Left ventricle myocardium inferior (tissue), 1 donor: Measurements from ENCODE around the gene CCNE1. TPM values are rescaled to one million over a fixed set of nuclear protein-coding genes. Genes with fewer than 3 reads are reported as not detected.

ENCODE experiments used
- DNase-seq: peaks from one replicate; pipeline ENCODE4 v3.0.0-alpha.2; 2020
- H3K27ac ChIP-seq: fragments of 200-600 bp; replicated peaks from 2 replicates; pipeline ENCODE4 v1.8.0; 2021
- H3K27me3 ChIP-seq: fragments of 200-600 bp; 2 replicates; pipeline ENCODE4 v1.8.0; 2021; ENCODE audit warnings: low read depth
- H3K36me3 ChIP-seq: fragments of 200-600 bp; 2 replicates; pipeline ENCODE4 v1.8.0; 2021
- H3K4me1 ChIP-seq: fragments of 200-600 bp; 2 replicates; pipeline ENCODE4 v1.8.0; 2021
- H3K4me3 ChIP-seq: fragments of 200-600 bp; 2 replicates; pipeline ENCODE4 v1.8.0; 2021; ENCODE audit warnings: mild to moderate bottlenecking, moderate library complexity
- H3K9me3 ChIP-seq: fragments of 200-600 bp; replicated peaks from 2 replicates; pipeline ENCODE4 v1.8.0; 2021
- CTCF ChIP-seq: fragments of 200-600 bp; IDR thresholded peaks from 2 replicates; pipeline ENCODE4 v1.8.0; 2021; ENCODE audit warnings: antibody characterized with exemption, mild to moderate bottlenecking, borderline replicate concordance
- intact Hi-C: fragments of 100-400 bp; cut with micrococcal nuclease; formaldehyde crosslinking; loops from one replicate; pipeline ENCODE4 v1.11.0; 2022
- total RNA-seq: library from RNA; stranded (reverse); fragmentation: NEBNext Ultra II Directional; extraction: Animal tissue kit (Norgen Biotek cat#: 25700); gene quantifications from one replicate; pipeline ENCODE4 v1.2.1, GENCODE V29; 2021
- donor health status: DM: no; HTN: yes; CAD: no; lungs with severe emphysema.

The CCNE1 gene
- total RNA-seq, 1 donor from 2014 or later: 3.1 TPM

- intact Hi-C loops: no loop called here
- H3K4me1 ChIP-seq: peaks cover 3% of the 10 kb centered on the region
- DNase-seq: no peak
Observed at GRCh38 chr19:29837996-29838395, 26.2 kb downstream of the CCNE1 start.

GRCh38 chr19:29840066-29840950, 28.5 kb downstream of the CCNE1 start:
- DNase-seq: no peak
- H3K36me3 ChIP-seq: no peaks in the 10 kb centered on the region
- peaks cover 37% of the 10 kb centered on the region for H3K27me3 ChIP-seq
- intact Hi-C loops: no loop called here
- H3K27ac ChIP-seq: no peak overlapping the region
- no peaks in the 10 kb centered on the region for H3K9me3 ChIP-seq
- H3K4me3 ChIP-seq: no peak overlapping the region
- TF ChIP-seq CTCF: no peak
- peaks cover 25% of the 10 kb centered on the region for H3K4me1 ChIP-seq

More at GRCh38 chr19:29837996-29838395, 26.2 kb downstream of the CCNE1 start:
- no peak overlapping the region for H3K27ac ChIP-seq
- no peaks in the 10 kb centered on the region for H3K36me3 ChIP-seq
- no peak overlapping the region for H3K4me3 ChIP-seq
- H3K9me3 ChIP-seq: no peaks in the 10 kb centered on the region
- no peak for TF ChIP-seq CTCF
- peaks cover 58% of the 10 kb centered on the region for H3K27me3 ChIP-seq

- no peak for DNase-seq
- Histone ChIP-seq H3K36me3 (no peaks in the 10 kb centered on the region), H3K4me3 (no peak overlapping the region), H3K27me3 (peaks cover 30% of the 10 kb centered on the region), H3K9me3 (no peaks in the 10 kb centered on the region), H3K4me1 (peaks cover 33% of the 10 kb centered on the region), H3K27ac (no peak overlapping the region)
- intact Hi-C loops: no loop called here
- no peak for TF ChIP-seq CTCF
Observed at GRCh38 chr19:29841209-29841558, 29.4 kb downstream of the CCNE1 start.

- Histone ChIP-seq H3K4me3 (no peak overlapping the region), H3K4me1 (peaks cover 33% of the 10 kb centered on the region), H3K27ac (no peak overlapping the region), H3K9me3 (no peaks in the 10 kb centered on the region), H3K27me3 (peaks cover 30% of the 10 kb centered on the region), H3K36me3 (no peaks in the 10 kb centered on the region)
- DNase-seq: no peak
- TF ChIP-seq CTCF: no peak
- intact Hi-C loops: no loop called here
Observed at GRCh38 chr19:29841559-29842367, 30.0 kb downstream of the CCNE1 start.

- no peak for TF ChIP-seq CTCF
- H3K27ac ChIP-seq: peak overlapping the region; percentile 28
- intact Hi-C loops: no loop called here
Observed at GRCh38 chr19:29842471-29843179, 30.8 kb downstream of the CCNE1 start.

More at GRCh38 chr19:29842471-29843179, 30.8 kb downstream of the CCNE1 start:
- no peaks in the 10 kb centered on the region for H3K9me3 ChIP-seq
- peaks cover 33% of the 10 kb centered on the region for H3K4me1 ChIP-seq
- H3K36me3 ChIP-seq: no peaks in the 10 kb centered on the region
- peaks cover 30% of the 10 kb centered on the region for H3K27me3 ChIP-seq
- H3K4me3 ChIP-seq: peak overlapping the region; percentile 75
- DNase-seq: no peak
